ENCODE results near the gene SNX2. TPM values are rescaled to one million over a fixed set of nuclear protein-coding genes. Genes with fewer than 3 reads are reported as not detected.
"Not testable (repeated sequence)": the region's sequence is repeated elsewhere in the genome, so short reads cannot be mapped to it uniquely, and the experiment has no call there.

Gene SNX2
- total RNA-seq, 4 donors from 2014 or later: 27.3 to 337 (median 69.6) TPM

DNA sequence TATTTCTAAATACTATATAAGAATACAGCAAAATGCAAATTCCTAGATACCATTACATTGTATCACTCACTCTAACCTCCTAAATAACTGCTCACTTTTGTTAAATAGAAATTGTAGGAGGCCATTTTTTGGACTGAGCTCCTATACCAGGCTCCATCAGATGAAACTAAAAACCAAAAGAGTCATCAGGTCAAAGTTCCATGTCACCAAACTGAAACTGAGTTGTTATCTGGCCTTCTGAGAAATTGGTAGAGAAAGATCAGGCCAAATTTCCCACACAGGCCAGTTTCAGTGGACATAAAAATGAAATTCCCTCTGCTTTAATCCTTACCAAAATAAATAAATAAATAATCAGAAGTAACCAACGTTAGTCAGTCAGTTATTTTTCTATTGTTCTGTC, 13.8 kb upstream of the SNX2 start:
- H3K27ac ChIP-seq: no peak overlapping the region
- DNase-seq: no peak
- in situ Hi-C loops (cut with MboI; ENCODE audit: low pct_ligation_motif_present in 1 of 4, low pct_unique_long_range_greater_than_20kb in 1 of 4, low sequenced_read_pairs in 3 of 4) (no loop called here), intact Hi-C loops (cut with DNase I; ENCODE audit: low total_unique reads) (no loop called here)
- H3K27me3 ChIP-seq: no peaks in the 10 kb centered on the region
- peaks cover 0 to 1% (median 0%) of the 10 kb centered on the region in 4 donors for H3K4me1 ChIP-seq
- no peak overlapping the region for H3K4me3 ChIP-seq
- TF ChIP-seq POLR2A (IDR thresholded peaks at IDR 0.05): no peak
- no peak for TF ChIP-seq CTCF (IDR thresholded peaks at IDR 0.05)
- TF ChIP-seq POLR2AphosphoS5 (IDR thresholded peaks at IDR 0.05): no peak
- no peak for TF ChIP-seq EP300 (IDR thresholded peaks at IDR 0.05; ENCODE audit: low read depth)
- no peaks in the 10 kb centered on the region for H3K9me3 ChIP-seq
- H3K36me3 ChIP-seq: no peaks in the 10 kb centered on the region
- 24 to 40% methylated on average over 1 of the region's 1 CpG for WGBS, 2 donors (ENCODE audit: low coverage in 1 of 2)

DNA sequence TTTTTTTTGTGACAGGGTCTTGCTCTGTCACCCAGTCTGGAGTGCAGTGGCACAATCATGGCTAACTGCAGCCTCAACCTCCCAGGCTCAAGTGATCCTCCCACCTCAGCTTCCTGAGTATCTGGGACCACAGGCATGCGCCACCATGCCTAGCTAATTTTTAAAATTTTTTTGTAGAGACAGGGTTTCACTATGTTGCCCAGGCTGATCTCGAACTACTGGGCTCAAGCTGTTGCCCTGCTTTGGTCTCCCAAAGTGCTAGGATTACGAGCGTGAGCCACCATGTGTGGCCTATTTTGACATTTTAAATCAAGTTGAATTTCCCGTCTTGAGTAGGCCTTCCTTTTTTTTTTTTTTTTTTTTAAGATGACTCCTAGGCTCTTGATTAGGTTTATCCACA, 13.0 kb upstream of the SNX2 start:
- intact Hi-C loops (cut with DNase I; ENCODE audit: low total_unique reads); in situ Hi-C loops (cut with MboI; ENCODE audit: low pct_ligation_motif_present in 1 of 4, low pct_unique_long_range_greater_than_20kb in 1 of 4, low sequenced_read_pairs in 3 of 4); H3K36me3 ChIP-seq; H3K9me3 ChIP-seq; H3K27me3 ChIP-seq; H3K4me1 ChIP-seq; H3K27ac ChIP-seq; DNase-seq; H3K4me3 ChIP-seq: not testable (repeated sequence)
- WGBS, 2 donors (ENCODE audit: low coverage in 1 of 2): 94% methylated on average over 5 of the region's 5 CpGs

- intact Hi-C loops (cut with DNase I; ENCODE audit: low total_unique reads): no loop called here
- no peak overlapping the region for H3K4me3 ChIP-seq
- no peaks in the 10 kb centered on the region for H3K9me3 ChIP-seq
Observed at GRCh38 chr5:122766130-122766529, 8.8 kb upstream of the SNX2 start.

DNA sequence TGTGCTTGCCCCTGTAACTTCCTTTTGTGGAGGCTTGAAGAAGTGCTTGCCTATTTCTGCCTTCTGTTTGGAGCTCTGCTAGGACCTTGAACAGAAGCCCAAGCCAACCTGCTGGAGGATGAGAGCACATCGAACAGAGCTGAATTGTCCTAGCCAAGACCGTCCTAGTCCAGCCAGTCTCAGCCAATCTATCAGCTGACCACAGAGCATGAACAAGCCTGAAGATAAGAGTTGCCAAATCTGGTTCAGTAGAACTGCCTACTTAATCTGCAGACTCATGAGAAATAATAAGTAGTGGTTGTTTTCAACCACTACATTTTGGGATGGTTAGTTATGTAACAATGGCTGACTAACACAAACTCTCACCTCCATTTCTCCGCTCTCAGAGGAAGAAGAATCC, 4.4 kb upstream of the SNX2 start:
- 76% methylated on average over 3 of the region's 3 CpGs; no CpG with 5 or more reads in 1 of the 2 donors for WGBS, 2 donors (ENCODE audit: low coverage in 1 of 2)
- Histone ChIP-seq H3K9me3 (no peaks in the 10 kb centered on the region), H3K4me3 (no peak overlapping the region), H3K27ac (no peak overlapping the region), H3K36me3 (no peaks in the 10 kb centered on the region), H3K4me1 (peaks cover 0 to 7% (median 0%) of the 10 kb centered on the region in 4 donors), H3K27me3 (no peaks in the 10 kb centered on the region)
- in situ Hi-C loops (cut with MboI; ENCODE audit: low pct_ligation_motif_present in 1 of 4, low pct_unique_long_range_greater_than_20kb in 1 of 4, low sequenced_read_pairs in 3 of 4): no loop called here
- intact Hi-C loops (cut with DNase I; ENCODE audit: low total_unique reads): no loop called here
- no peak for DNase-seq
- no peak for TF ChIP-seq EP300 (IDR thresholded peaks at IDR 0.05; ENCODE audit: low read depth)
- no peak for TF ChIP-seq CTCF (IDR thresholded peaks at IDR 0.05)
- TF ChIP-seq POLR2A (IDR thresholded peaks at IDR 0.05): no peak
- no peak for TF ChIP-seq POLR2AphosphoS5 (IDR thresholded peaks at IDR 0.05)

More at GRCh38 chr5:122766130-122766529, 8.8 kb upstream of the SNX2 start:
- H3K4me1 ChIP-seq: peaks cover 0 to 3% (median 0%) of the 10 kb centered on the region in 4 donors
- H3K27me3 ChIP-seq: no peaks in the 10 kb centered on the region
- H3K27ac ChIP-seq: no peak overlapping the region
- in situ Hi-C loops (cut with MboI; ENCODE audit: low pct_ligation_motif_present in 1 of 4, low pct_unique_long_range_greater_than_20kb in 1 of 4, low sequenced_read_pairs in 3 of 4): no loop called here
- no peaks in the 10 kb centered on the region for H3K36me3 ChIP-seq
- no peak for DNase-seq
- TF ChIP-seq POLR2AphosphoS5 (IDR thresholded peaks at IDR 0.05) (no peak), CTCF (IDR thresholded peaks at IDR 0.05) (no peak), POLR2A (IDR thresholded peaks at IDR 0.05) (no peak), EP300 (IDR thresholded peaks at IDR 0.05; ENCODE audit: low read depth) (no peak)

GRCh38 chr5:122772446-122772845, 2.4 kb upstream of the SNX2 start:
- 71% methylated on average over 1 of the region's 1 CpG; no CpG with 5 or more reads in 1 of the 2 donors for WGBS, 2 donors (ENCODE audit: low coverage in 1 of 2)
- in situ Hi-C loops (cut with MboI; ENCODE audit: low pct_ligation_motif_present in 1 of 4, low pct_unique_long_range_greater_than_20kb in 1 of 4, low sequenced_read_pairs in 3 of 4): no loop called here

More at GRCh38 chr5:122772446-122772845, 2.4 kb upstream of the SNX2 start:
- DNase-seq: no peak
- Histone ChIP-seq H3K36me3 (no peaks in the 10 kb centered on the region), H3K27ac (no peak overlapping the region), H3K4me1 (peaks cover 6 to 20% (median 13%) of the 10 kb centered on the region in 4 donors), H3K27me3 (no peaks in the 10 kb centered on the region), H3K4me3 (no peak overlapping the region), H3K9me3 (no peaks in the 10 kb centered on the region)
- intact Hi-C loops (cut with DNase I; ENCODE audit: low total_unique reads): no loop called here
- TF ChIP-seq POLR2AphosphoS5 (IDR thresholded peaks at IDR 0.05) (no peak), CTCF (IDR thresholded peaks at IDR 0.05) (no peak), POLR2A (IDR thresholded peaks at IDR 0.05) (no peak), EP300 (IDR thresholded peaks at IDR 0.05; ENCODE audit: low read depth) (no peak)
